8988T (cell line): ENCODE measurements around the gene BDNF.

Source experiments
- DNase-seq: peaks from one replicate; pipeline ENCODE4 v3.0.0; 2011

BDNF gene

DNA sequence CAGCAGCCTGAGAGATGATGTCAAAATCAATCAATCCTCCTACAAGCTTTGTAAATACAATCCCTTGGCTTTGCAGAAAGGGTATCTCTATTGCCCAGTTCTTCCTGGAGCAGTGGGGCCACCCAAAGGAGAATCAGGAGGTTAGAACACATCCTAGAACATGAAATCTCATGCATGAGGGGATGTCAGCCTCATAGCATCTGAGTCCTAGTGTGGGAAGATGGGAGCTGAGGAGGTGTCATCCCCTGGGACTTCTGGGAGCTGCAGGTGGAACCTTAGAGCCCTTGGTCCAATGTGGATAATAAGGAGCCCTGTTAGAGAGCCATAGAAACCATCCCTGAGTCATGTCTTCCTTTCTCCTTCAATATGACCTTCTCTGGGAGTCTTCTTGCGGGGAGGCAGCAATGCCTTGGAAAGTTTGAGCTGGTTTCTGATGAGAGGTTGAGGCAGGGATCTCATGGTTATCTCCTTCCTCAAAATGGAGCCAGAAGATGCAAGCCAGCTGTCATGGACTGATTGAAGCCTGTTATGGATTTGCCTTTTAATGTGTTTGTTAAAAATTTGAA, 74.8 kb downstream of the BDNF start:
- no peak for DNase-seq

DNA sequence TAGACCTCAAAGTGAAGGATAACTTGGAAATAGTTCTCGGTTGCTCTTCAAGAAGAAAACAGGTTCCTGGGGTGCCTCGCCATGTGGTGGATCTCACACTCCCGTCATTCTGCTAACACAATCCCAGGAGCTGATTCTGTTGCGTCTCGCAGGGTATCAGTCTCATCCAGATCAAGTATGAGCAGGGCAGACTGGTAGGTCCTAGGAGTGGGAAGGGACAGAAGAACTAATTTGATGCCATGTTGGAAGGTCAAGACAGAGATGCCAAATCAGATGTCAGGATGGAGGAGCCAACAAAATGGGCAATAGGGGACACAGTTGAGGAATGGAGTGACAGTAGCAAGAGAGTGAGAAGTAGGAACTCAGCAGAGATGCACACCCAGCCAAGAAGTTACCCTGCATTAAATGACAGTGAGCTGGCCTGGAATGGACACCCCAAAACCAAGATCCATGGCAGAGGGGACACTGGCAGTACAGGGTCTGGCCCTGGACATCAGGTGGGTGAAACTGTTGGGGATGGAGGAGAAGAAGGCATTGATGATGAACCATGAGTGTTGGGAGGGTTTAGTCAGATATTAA, 76.2 kb downstream of the BDNF start:
- no peak for DNase-seq

DNA sequence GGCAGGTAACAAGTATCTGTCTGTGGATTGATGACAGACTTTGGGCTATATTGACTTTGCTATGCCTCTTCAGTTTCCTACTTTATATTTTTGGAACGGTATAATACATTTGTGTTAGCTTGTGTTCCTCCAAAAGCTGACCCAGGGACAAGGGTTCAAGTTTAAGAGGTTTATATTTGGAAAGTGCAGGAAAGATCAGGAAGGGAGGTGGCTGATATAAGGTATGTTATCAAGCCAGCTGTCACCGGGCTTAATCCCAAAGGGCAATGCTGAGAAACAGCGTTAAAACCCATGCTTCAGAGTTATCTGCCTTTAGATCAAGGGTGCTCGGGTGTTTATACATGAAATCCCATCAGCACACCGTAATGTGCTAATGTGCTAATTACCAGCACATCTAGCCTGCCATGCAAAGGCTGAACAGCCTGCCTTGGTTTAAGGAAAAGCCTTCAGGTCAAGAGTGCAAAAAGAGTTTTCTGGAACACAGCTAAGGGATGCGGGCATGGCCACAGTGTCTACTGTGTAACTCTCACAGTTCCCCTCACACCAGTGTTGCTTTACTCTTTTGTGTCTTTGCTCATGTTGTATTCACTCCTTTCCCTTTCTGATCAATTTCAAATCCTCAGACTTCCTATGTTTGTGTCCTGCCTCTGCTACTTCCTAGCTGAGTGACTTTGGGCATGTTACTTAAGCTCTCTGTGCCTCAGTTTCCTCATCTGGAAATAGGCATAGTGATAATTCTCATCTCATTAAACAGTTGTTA, 77.5 kb downstream of the BDNF start:
- DNase-seq: no peak

DNA sequence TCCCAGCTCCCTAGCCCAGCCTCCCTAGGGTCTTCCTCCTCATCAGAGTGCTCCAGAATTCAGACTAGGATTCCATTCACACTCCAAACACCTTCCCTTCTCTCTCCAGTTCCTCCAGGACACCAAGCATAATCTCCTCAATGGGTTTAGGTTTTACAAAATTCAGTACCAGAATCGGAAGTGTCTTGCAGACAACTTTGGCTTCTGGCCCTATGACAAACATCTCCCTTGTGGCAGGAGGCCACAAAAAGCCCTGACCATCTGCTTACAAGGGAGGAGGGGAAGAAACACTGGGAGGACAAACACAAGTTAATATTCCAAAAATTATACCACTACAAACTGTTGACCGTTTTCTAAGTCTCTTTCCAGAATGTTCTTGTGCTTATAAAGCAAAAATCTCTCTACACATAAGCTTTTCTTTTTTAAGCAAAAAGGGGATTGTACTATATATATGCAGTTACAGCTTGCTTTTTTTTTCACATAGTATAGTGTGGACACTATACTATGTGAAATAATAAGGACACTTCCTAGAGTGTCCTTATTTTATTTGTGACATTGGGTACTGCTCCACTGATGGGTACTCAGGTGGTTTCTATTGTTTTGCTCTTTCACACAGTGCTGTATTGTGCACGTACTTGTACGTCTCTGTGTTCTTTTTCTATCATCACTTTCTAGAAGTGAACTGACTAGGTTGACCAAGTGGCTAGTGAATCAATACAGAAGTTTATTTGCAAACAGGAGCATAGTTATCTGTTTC, 78.7 kb downstream of the BDNF start:
- DNase-seq: no peak

DNA sequence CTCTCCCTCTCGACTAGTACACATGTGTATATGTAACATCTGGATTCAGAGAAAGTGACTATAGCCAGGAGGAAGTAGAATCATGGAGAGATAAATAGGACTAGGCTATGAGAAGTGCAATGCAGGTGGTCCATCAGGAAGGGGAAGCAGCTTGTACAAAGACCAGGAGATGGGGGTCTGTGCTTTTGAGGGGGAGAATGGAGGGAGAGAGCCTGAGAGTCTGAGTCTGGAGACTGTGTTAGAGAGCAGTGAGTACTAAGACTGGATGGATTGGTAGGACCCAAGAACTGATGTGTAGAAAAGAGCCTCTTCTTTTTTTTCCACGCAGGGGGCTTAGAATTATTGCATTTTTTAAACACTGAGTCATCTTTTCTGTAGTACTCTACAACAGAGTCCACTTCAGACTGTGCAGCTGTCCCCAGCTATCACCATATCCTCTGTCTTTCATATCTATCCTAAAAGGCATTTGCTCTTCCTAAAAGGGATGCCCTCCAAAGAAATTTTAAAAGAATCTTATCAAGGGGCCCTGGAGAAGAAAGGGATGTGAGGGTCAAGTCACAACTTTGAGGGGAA, 80.4 kb downstream of the BDNF start:
- no peak for DNase-seq

DNA sequence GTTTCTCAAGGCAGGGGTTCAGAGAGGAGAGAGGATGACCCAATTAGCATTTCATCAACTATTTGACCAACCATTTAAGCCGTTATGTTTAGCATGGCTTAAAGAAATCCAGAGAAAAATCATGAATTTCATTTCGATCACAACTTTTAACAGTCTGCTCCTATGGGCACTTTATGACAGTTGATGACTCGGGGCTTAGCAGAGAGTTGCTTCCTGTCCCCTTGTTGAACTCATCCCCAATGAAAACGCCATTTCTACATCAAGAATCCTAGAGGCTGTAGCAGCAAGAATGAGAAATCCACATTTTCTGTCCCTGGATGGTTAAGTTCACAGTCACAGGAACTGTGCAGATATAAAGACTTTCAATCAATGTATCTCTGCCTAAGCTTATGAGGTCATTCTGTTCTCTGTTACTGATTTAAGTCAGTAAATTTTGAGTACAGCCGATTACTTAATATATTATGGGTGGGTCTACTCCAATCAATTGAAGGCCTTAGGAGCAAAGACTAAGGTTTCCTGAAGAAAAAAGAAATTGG, 81.1 kb downstream of the BDNF start:
- DNase-seq: no peak

DNA sequence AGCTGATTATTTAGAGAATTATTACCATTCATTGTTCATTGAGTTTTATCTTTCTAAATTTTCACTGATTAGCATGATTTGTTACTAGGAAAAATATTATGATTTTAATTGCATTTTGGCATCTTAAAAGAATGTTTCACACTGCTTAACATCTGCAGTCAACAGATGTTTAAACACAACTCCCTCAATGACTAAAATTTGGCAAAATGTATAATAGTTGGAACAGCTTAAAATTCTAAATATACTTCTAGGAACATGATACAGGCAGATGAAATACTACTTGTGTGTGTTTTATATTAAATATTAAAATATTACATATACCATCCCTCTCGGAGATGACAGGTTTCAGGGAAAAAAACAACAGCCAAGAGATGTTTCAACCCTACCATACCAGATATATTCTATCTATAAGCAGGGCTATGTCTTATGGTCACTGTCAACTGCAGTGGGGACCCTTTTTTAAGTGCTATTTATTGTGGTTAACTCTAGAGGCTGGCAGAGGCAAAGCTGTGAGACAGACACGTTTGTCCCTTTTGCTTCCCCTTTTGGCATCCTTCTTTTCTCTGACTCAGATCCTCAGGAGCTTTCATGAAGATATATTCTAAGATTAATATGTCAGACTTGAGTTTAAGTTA, 81.9 kb downstream of the BDNF start:
- no peak for DNase-seq

DNA sequence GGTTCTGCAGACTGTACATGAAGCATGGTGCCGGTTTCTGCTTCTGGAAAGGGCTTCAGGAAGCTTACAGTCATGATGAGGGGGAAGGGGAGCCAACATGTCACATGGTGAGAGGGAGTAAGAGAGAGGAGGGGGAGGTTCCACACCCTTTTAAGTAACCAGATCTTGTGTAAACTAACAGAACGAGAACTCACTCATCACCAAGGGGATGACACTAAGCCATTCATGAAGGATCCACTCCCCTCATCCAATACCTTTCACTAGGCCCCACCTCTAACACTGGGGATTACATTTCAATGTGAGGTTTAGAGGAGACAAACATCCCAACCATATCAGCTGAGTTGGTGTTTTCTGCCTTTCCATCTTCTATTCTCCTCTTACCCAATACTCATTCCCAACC, 83.5 kb downstream of the BDNF start:
- no peak for DNase-seq

DNA sequence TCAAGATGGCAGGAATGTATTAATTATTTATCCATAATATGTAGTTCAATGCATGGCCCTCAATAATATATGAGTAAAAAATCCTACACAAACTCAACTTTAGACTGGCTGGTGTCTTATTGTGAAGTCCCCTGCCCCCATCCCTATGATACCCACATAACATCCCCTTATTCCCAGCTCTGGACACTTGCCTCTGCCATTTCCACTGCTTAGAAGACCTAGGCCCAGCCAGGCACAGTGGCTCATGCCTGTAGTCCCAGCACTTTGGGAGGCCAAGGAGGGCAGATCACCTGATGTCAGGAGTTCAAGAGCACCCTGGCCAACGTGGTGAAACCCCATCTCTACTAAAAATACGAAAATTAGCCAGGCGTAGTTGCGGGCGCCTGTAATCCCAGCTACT, 84.4 kb downstream of the BDNF start:
- DNase-seq: no peak

DNA sequence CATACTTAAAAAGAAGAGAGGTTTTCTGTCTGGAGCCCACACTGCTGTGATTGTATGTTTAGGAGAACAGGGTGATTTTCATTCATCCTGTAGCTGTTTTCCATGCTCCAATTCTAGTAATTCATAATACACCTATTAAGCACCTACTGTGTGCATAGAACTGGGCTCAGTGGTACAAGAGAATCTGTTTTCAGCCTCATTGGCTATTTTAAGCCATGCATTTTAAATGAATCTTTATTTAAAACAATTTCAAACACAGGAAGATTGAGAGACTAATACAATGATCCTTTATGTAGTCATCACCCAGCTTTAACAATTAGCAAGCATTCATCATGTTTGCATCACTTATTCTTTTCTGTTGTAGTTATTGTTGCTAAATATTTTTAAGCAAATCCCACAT, 86.2 kb downstream of the BDNF start:
- DNase-seq: no peak

DNA sequence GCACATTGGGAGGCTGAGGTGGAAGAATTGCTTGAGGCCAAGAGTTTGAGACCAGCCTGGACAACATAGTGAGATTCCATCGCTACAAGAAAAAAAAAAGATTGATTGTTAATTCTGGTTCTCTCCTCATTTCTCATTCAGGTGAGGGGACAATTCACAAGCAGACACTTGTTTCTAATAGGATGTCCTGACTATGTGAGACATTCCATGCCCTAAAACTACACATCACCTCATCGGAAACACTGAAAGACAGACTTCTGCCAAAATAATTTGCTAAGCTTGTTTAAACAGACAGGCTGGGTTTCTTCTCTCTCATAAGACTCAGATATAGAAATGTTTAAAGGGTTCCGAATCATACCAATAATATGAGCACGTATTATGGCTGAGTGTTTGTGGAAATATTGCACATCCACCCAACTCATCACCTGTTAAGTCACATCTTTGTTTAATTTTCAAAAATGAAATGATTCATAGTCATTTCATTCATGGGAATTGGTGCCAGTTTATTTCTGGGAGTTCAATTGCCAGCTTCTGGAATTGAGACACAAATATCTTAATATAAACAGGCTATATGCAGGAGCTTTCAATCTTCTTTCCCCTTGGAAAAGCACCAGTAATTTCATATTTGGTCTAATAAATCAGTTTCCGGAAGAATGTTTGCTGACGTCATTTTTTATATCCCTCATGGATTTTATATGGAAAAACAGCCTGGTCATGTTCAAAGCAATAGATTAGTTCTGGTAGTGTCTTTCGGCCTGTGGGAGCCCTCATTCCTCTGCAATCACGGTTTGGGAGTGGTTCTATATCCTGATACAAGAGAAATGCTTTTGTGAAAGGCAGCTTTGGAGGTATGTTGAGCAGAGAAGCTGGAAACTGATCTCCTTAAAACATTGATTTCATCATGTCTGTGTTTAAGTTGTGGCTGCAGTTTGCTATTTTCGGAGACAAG, 87.0 kb downstream of the BDNF start:
- no peak for DNase-seq

DNA sequence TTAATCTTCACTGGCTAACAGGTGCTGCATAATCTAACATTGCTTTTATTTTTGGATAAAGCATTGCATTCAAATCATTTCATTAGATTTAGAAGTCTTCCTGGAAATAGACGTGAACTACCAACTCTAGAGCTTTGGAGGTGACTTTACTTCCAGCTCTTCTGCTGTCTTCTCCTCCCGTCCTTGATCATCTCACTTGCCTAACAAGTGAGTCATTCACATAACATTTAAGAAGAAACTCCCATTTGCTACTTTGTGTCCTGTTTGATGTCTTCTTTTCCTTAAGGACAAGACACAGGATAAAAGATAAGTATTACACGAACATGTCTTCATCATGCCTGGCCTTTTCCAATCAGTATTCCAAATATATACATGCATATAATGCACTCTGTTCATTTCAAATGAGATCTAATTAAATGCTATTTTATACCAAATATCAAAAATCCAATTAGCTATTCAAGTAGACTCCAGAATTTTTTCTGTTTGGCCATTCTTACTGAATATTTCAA, 88.3 kb downstream of the BDNF start:
- no peak for DNase-seq

DNA sequence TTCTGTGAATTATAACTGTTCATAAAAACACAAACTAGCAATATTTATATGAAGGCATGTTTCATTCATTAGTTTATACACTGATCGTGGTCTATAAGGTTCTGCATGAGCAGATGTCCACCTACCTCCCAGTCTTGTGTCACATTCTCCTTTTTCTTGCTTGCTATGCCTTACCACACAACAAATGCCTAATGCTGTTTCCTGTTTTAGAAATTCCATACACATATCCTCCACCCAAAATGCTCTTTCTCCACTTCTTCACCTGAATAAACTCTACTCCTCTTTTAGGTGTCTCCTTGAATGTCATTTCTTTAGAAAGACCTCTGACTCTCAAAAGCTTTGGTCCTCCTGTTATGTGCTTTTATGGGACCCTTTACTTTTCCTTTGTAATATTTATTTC, 88.9 kb downstream of the BDNF start:
- DNase-seq: no peak

DNA sequence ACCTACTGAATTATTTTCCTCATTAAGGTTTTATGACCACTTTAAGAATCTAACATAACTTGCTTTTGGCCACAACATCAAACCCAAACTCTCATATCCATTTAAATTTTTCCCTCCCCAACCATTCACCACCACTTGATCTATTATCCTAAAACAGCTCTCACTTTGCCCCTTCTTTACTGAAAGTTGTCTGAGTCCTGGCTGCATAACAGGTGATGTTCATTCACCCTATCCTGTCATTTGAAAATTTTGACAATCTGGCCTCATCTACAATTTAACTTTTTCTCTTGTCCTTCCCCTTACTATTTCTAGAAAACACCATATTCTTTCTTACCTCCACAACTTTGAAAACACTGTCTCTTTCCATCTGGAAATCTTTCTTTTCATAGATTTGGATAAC, 89.3 kb downstream of the BDNF start:
- DNase-seq: no peak

DNA sequence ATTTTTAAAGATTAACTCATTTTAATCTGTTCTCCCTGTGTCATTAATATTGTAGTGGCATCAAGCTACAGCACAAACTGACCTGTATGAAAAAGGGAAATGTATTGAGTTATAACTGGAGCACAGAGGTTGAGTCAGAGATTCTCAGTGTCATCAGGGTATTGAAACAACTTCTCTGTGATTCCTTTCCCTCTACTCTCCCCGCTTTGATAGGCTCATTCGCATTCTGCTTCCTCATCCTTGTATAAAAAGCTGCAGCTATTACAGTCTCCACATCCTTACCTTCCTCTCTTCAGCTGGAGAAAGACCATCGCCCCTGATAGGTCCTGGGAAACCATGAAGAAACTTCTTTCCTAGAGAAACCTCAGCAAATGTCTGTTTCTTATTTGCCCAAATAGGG, 90.0 kb downstream of the BDNF start:
- DNase-seq: no peak

DNA sequence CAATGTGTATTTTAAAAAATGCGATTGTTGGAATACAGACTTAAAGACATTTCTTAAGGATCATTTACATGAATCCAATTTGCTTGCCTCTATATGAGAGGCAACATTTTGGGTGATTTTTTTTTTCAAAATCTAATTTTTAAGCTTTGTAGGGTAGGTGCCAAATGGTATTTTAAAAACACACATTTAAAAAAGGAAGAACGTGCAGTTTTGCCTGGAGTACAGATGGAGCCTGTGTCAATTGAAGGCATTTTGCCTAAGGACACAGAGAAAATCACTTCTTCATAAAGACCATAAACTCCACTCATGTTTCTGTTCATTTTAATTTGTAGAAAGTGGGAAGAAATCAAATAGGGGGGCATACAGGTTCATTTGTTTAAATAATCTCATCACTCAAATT, 91.3 kb downstream of the BDNF start:
- DNase-seq: no peak

DNA sequence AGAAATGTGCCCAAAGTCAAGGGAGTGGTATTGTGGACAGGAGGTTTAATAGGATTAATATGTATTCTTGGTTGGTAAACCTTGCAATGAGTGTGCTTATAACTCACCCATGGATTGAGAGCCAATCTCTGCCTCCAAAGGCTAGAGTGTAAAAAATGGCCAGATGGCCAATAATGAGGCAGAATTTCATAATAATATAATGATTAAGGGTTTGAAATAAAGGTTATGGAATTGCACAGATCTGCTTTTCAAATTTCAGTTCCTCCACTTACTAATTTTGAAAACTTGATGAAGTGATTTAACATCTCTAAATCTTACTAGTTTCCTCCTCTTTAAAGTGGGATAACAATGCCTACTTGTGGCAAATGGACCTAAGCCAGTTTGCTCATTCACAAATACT, 94.8 kb downstream of the BDNF start:
- no peak for DNase-seq
